Karpas-422 (cell line): Measurements from ENCODE around the gene LGALS1. TPM values are rescaled to one million over a fixed set of nuclear protein-coding genes. Genes with fewer than 3 reads are reported as not detected.
"Not testable (repeated sequence)": the region's sequence is repeated elsewhere in the genome, so short reads cannot be mapped to it uniquely, and the experiment has no call there.

Experiments
- DNase-seq: peaks from one replicate; pipeline ENCODE4 v3.0.0-alpha.2; 2015
- H2AFZ ChIP-seq: fragments of 200-600 bp; sonication (generic); 2 replicates; pipeline ENCODE4 v1.6.1; 2014; ENCODE audit warnings: antibody characterized with exemption, low read length, mixed read lengths
- H3K27ac ChIP-seq: fragments of 200-600 bp; sonication (generic); 2 replicates; pipeline ENCODE4 v1.5.1; 2014; ENCODE audit warnings: mild to moderate bottlenecking, low read length, moderate library complexity
- H3K27me3 ChIP-seq: fragments of 200-600 bp; sonication (generic); 2 replicates; pipeline ENCODE4 v1.6.1; 2014; ENCODE audit warnings: low read length, mixed read lengths
- H3K36me3 ChIP-seq: fragments of 200-600 bp; sonication (generic); 2 replicates; pipeline ENCODE4 v1.6.1; 2014; ENCODE audit warnings: low read length, mixed read lengths; ENCODE audit not compliant: insufficient read depth
- H3K4me1 ChIP-seq: fragments of 200-600 bp; sonication (generic); 2 replicates; pipeline ENCODE4 v1.6.1; 2014; ENCODE audit warnings: mild to moderate bottlenecking, low read length, mixed read lengths
- H3K4me2 ChIP-seq: fragments of 200-600 bp; sonication (generic); 2 replicates; pipeline ENCODE4 v1.6.1; 2014; ENCODE audit warnings: low read length, low read depth, mild to moderate bottlenecking; ENCODE audit not compliant: poor library complexity, severe bottlenecking
- H3K4me3 ChIP-seq: fragments of 200-600 bp; sonication (generic); 2 replicates; pipeline ENCODE4 v1.5.1; 2014; ENCODE audit warnings: mild to moderate bottlenecking, antibody characterized with exemption, low read length, mixed read lengths
- H3K79me2 ChIP-seq: fragments of 200-600 bp; sonication (generic); 2 replicates; pipeline ENCODE4 v1.6.1; 2014; ENCODE audit warnings: mild to moderate bottlenecking, low read length, mixed read lengths
- H3K9ac ChIP-seq: fragments of 200-600 bp; sonication (generic); 2 replicates; pipeline ENCODE4 v1.6.0; 2014; ENCODE audit warnings: low read length
- H3K9me2 ChIP-seq: fragments of 200-600 bp; sonication (generic), shearing (Covaris generic); replicated peaks from 2 replicates; pipeline ENCODE4 v1.6.0; 2014; ENCODE audit warnings: mild to moderate bottlenecking, low read length, moderate library complexity; ENCODE audit not compliant: insufficient read depth
- H3K9me3 ChIP-seq: fragments of 300-700, 200-600 bp; sonication (generic); 2 replicates; pipeline ENCODE4 v1.6.1; 2014; ENCODE audit warnings: low read length, mixed read lengths
- H4K20me1 ChIP-seq: fragments of 200-600 bp; sonication (generic); 2 replicates; pipeline ENCODE4 v1.6.1; 2014; ENCODE audit warnings: mild to moderate bottlenecking, antibody characterized with exemption, low read length, low read depth; ENCODE audit not compliant: insufficient read depth
- total RNA-seq: library from RNA; depleted of rRNA; stranded (reverse); fragments of >200 nt; shearing (Covaris generic); gene quantifications from 2 replicates; pipeline ENCODE4 v1.2.3, GENCODE V29; 2014; ENCODE audit warnings: low replicate concordance

LGALS1 gene
- total RNA-seq, 1 experiment from 2014 or later, result 308 TPM

- H4K20me1 ChIP-seq, result no peaks in the 10 kb centered on the region
- H2AFZ ChIP-seq, result no peak overlapping the region
- no peaks in the 10 kb centered on the region for H3K9me2 ChIP-seq
- peaks cover 21% of the 10 kb centered on the region for H3K36me3 ChIP-seq
- peak overlapping the region; percentile 37; the same call in 1 of the 2 replicates for H3K9ac ChIP-seq
- H3K27ac ChIP-seq, result no peak overlapping the region
- peaks cover 24% of the 10 kb centered on the region for H3K4me1 ChIP-seq
- H3K4me2 ChIP-seq, result no peak overlapping the region
- no peaks in the 10 kb centered on the region for H3K9me3 ChIP-seq
- H3K4me3 ChIP-seq, result no peak overlapping the region
- H3K27me3 ChIP-seq, result no peaks in the 10 kb centered on the region
- H3K79me2 ChIP-seq, result peaks cover 17% of the 10 kb centered on the region
- DNase-seq, result peak; percentile 95
These were observed 32.1 kb upstream of the LGALS1 start for GRCh38 chr22:37643225-37643847.

- H4K20me1 ChIP-seq, result no peaks in the 10 kb centered on the region
- DNase-seq, result no peak
- H3K9me3 ChIP-seq, result no peaks in the 10 kb centered on the region
- H3K27me3 ChIP-seq, result no peaks in the 10 kb centered on the region
- H3K4me2 ChIP-seq, result no peak overlapping the region
- H2AFZ ChIP-seq, result no peak overlapping the region
- peaks cover 4% of the 10 kb centered on the region for H3K4me1 ChIP-seq
- no peak overlapping the region for H3K27ac ChIP-seq
- no peaks in the 10 kb centered on the region for H3K9me2 ChIP-seq
- H3K36me3 ChIP-seq, result peaks cover 39% of the 10 kb centered on the region
- no peak overlapping the region for H3K9ac ChIP-seq
- no peak overlapping the region for H3K4me3 ChIP-seq
- H3K79me2 ChIP-seq, result peaks cover 5% of the 10 kb centered on the region; the same call in 1 of the 2 replicates
These were observed 28.1 kb upstream of the LGALS1 start for GRCh38 chr22:37647317-37647716.

- Histone ChIP-seq H3K9me3 (no peaks in the 10 kb centered on the region), H3K9me2 (no peaks in the 10 kb centered on the region), H3K9ac (no peak overlapping the region), H3K27me3 (no peaks in the 10 kb centered on the region), H3K79me2 (peaks cover 5% of the 10 kb centered on the region; the same call in 1 of the 2 replicates), H2AFZ (no peak overlapping the region), H3K4me3 (no peak overlapping the region), H3K4me2 (no peak overlapping the region), H3K27ac (no peak overlapping the region), H3K4me1 (peaks cover 3% of the 10 kb centered on the region), H4K20me1 (no peaks in the 10 kb centered on the region), H3K36me3 (peaks cover 39% of the 10 kb centered on the region)
- DNase-seq, result no peak
These were observed 27.5 kb upstream of the LGALS1 start for GRCh38 chr22:37647928-37648327.

GRCh38 chr22:37650463-37651136 is 24.8 kb upstream of the LGALS1 start:
- no peaks in the 10 kb centered on the region for H4K20me1 ChIP-seq
- H3K4me1 ChIP-seq, result no peaks in the 10 kb centered on the region
- no peak overlapping the region for H3K4me3 ChIP-seq
- no peaks in the 10 kb centered on the region; the same call in 1 of the 2 replicates for H3K79me2 ChIP-seq
- H3K27me3 ChIP-seq, result no peaks in the 10 kb centered on the region
- no peak for DNase-seq
- H2AFZ ChIP-seq, result no peak overlapping the region
- no peaks in the 10 kb centered on the region for H3K9me3 ChIP-seq
- H3K4me2 ChIP-seq, result no peak overlapping the region
- no peak overlapping the region for H3K27ac ChIP-seq
- H3K9me2 ChIP-seq, result no peaks in the 10 kb centered on the region
- peaks cover 24% of the 10 kb centered on the region for H3K36me3 ChIP-seq
- H3K9ac ChIP-seq, result no peak overlapping the region

GRCh38 chr22:37654563-37655251 is 20.7 kb upstream of the LGALS1 start:
- H3K4me1 ChIP-seq, result peaks cover 18% of the 10 kb centered on the region
- no peaks in the 10 kb centered on the region for H3K27me3 ChIP-seq
- H3K27ac ChIP-seq, result no peak overlapping the region
- no peaks in the 10 kb centered on the region for H3K9me3 ChIP-seq
- H3K9ac ChIP-seq, result no peak overlapping the region
- no peak overlapping the region for H3K4me2 ChIP-seq
- no peaks in the 10 kb centered on the region for H3K9me2 ChIP-seq
- no peak overlapping the region for H2AFZ ChIP-seq
- peaks cover 7% of the 10 kb centered on the region for H3K79me2 ChIP-seq
- no peak for DNase-seq
- H4K20me1 ChIP-seq, result peaks cover 6% of the 10 kb centered on the region
- H3K4me3 ChIP-seq, result no peak overlapping the region
- peaks cover 17% of the 10 kb centered on the region for H3K36me3 ChIP-seq

- H4K20me1 ChIP-seq, result peaks cover 11% of the 10 kb centered on the region
- H3K4me1 ChIP-seq, result peaks cover 23% of the 10 kb centered on the region
- H3K9me2 ChIP-seq, result no peaks in the 10 kb centered on the region
- no peak overlapping the region for H3K4me3 ChIP-seq
- H3K27me3 ChIP-seq, result no peaks in the 10 kb centered on the region
- H3K27ac ChIP-seq, result no peak overlapping the region
- no peak overlapping the region for H3K4me2 ChIP-seq
- no peak for DNase-seq
- no peak overlapping the region for H2AFZ ChIP-seq
- peaks cover 12% of the 10 kb centered on the region for H3K36me3 ChIP-seq
- H3K79me2 ChIP-seq, result peaks cover 12% of the 10 kb centered on the region
- H3K9ac ChIP-seq, result no peak overlapping the region
- no peaks in the 10 kb centered on the region for H3K9me3 ChIP-seq
These were observed 20.2 kb upstream of the LGALS1 start for GRCh38 chr22:37655252-37655563.

GRCh38 chr22:37656583-37656982 is 18.9 kb upstream of the LGALS1 start:
- not testable (repeated sequence) for H3K4me2 ChIP-seq, H2AFZ ChIP-seq, H3K9ac ChIP-seq, H3K9me3 ChIP-seq, H3K9me2 ChIP-seq, H3K27me3 ChIP-seq, H3K4me3 ChIP-seq, DNase-seq, H3K36me3 ChIP-seq
- peaks cover 37% of the 10 kb centered on the region for H3K4me1 ChIP-seq
- H4K20me1 ChIP-seq, result peaks cover 24% of the 10 kb centered on the region
- peaks cover 26% of the 10 kb centered on the region for H3K79me2 ChIP-seq
- peak overlapping the region; percentile 98 for H3K27ac ChIP-seq

- peak overlapping the region; percentile 78 for H3K9ac ChIP-seq
- H3K79me2 ChIP-seq, result peaks cover 36% of the 10 kb centered on the region
- H3K9me2 ChIP-seq, result no peaks in the 10 kb centered on the region
- DNase-seq, result no peak
- peak overlapping the region; percentile 98 for H3K27ac ChIP-seq
- peaks cover 31% of the 10 kb centered on the region for H4K20me1 ChIP-seq
- H3K4me2 ChIP-seq, result peak overlapping the region; percentile 99
- H3K4me1 ChIP-seq, result peaks cover 43% of the 10 kb centered on the region
- H3K4me3 ChIP-seq, result peak overlapping the region; percentile 72
- H3K9me3 ChIP-seq, result no peaks in the 10 kb centered on the region
- H3K27me3 ChIP-seq, result no peaks in the 10 kb centered on the region
- H2AFZ ChIP-seq, result peak overlapping the region; percentile 38
- H3K36me3 ChIP-seq, result peaks cover 3% of the 10 kb centered on the region; the same call in 1 of the 2 replicates
These were observed 17.8 kb upstream of the LGALS1 start for GRCh38 chr22:37657590-37658132.
